ENCODE measurements around the gene SECTM1. TPM values are rescaled to one million over a fixed set of nuclear protein-coding genes. Genes with fewer than 3 reads are reported as not detected.
"Not testable (repeated sequence)": the region's sequence is repeated elsewhere in the genome, so short reads cannot be mapped to it uniquely, and the experiment has no call there.

The SECTM1 gene
- total RNA-seq, 1 donor from 2014 or later, result not detected

DNA sequence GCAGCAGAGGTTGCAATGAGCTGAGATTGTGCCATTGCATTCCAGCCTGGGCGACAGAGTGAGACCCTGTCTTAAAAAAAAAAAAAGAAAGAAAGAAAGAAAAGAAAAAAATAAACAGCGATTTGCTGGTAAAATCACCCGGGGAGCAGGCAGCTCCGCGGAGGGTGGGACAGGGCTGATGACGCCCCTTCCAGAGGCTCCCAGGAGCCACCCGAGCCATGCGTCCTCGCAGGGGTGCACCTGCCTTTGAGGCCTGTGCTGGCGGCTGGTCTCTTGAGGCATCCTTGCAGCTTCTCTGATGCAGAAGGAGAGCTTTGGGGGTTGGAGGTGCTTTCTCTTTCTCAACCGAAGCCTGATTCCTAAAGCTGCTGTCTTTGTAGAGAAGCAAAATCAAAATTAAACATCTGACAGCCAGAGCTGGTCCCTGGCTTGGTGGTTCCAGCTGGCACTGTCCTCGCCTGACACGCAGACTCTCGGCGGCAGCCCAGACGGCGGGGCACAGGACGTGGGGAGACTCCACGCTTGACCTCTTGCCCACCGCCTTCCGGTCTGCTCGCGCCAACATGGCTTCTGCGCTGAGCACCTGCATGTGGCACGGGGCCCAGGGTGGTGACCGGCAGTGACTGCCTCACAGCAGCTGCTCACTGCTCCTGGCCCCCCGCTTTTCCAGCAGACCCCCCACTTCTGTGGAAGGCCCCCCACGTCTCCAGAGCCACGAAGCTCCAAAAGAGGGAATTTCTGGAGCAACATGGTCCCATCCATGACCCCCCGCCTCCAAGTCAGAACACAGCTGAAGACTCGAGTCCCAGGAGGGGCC is 44.6 kb upstream of the SECTM1 start:
- H3K36me3 Mint-ChIP-seq (ENCODE audit: low read depth), result no peaks in the 10 kb centered on the region
- H3K4me3 Mint-ChIP-seq, result no peak overlapping the region
- TF ChIP-seq, protein P1, sequence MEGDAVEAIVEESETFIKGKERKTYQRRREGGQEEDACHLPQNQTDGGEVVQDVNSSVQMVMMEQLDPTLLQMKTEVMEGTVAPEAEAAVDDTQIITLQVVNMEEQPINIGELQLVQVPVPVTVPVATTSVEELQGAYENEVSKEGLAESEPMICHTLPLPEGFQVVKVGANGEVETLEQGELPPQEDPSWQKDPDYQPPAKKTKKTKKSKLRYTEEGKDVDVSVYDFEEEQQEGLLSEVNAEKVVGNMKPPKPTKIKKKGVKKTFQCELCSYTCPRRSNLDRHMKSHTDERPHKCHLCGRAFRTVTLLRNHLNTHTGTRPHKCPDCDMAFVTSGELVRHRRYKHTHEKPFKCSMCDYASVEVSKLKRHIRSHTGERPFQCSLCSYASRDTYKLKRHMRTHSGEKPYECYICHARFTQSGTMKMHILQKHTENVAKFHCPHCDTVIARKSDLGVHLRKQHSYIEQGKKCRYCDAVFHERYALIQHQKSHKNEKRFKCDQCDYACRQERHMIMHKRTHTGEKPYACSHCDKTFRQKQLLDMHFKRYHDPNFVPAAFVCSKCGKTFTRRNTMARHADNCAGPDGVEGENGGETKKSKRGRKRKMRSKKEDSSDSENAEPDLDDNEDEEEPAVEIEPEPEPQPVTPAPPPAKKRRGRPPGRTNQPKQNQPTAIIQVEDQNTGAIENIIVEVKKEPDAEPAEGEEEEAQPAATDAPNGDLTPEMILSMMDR (conservative IDR thresholded peaks at IDR 0.05), result no peak
- peaks cover 13% of the 10 kb centered on the region for H3K4me1 Mint-ChIP-seq
- peaks cover 20% of the 10 kb centered on the region for H3K27me3 Mint-ChIP-seq (ENCODE audit: low read depth)
- no peaks in the 10 kb centered on the region for H3K9me3 Mint-ChIP-seq
- no peak for DNase-seq (ENCODE audit: low read depth, low spot score)
- no peak overlapping the region for H3K27ac Mint-ChIP-seq (ENCODE audit: unreplicated experiment)

DNA sequence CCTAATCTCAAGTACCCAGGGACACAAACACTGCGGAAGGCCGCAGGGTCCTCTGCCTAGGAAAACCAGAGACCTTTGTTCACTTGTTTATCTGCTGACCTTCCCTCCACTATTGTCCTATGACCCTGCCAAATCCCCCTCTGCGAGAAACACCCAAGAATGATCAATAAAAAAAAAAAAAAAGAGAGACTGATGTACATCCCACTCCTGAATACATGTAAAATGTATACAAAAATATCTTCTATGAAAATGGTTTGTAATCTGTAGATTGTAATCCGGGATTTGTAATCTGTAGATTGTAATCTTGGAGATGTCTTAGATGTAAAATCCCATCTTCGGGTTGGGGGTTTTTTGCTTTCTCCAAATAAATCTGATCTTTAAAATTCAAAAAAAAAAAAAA is 43.7 kb upstream of the SECTM1 start:
- DNase-seq (ENCODE audit: low read depth, low spot score); H3K36me3 Mint-ChIP-seq (ENCODE audit: low read depth); H3K27ac Mint-ChIP-seq (ENCODE audit: unreplicated experiment); H3K9me3 Mint-ChIP-seq: not testable (repeated sequence)
- Mint-ChIP-seq H3K4me3 (peak overlapping the region; percentile 44), H3K27me3 (ENCODE audit: low read depth) (peaks cover 28% of the 10 kb centered on the region), H3K4me1 (peaks cover 22% of the 10 kb centered on the region)

DNA sequence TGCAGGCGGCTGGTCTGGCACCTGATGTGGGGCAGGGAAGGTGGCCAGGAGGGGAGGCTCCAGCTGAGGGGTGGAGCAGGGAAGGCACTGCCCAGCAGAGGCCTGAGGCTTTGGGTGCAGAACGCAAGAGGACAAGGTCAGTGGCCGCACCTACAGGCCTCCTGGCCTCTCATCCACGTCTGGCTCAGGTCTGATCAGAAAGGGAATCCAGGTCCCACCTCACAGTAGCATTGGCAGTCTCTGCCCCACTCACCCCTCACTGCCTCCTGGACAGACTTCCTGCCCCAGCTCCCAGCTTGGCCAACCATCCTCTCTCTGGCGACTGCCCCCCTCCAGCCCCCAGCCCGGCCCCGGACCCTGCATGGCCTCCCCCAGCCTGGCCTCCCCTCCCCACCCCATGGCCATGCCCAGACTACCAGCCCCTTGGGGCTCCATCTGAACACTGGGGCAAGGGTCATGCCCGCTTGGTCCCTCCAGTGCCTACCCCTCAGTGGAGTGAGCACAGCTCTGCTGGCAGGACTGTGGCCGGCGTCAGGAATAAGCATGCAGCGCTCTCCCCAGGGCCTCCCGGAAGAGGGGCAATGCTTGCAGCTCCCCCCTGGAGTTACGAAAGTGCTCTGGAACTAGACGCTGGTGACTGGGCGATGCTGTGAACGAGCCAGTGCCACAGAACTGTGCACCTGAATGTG is 42.6 kb upstream of the SECTM1 start:
- Mint-ChIP-seq H3K27ac (ENCODE audit: unreplicated experiment) (no peak overlapping the region), H3K27me3 (ENCODE audit: low read depth) (peaks cover 27% of the 10 kb centered on the region), H3K36me3 (ENCODE audit: low read depth) (no peaks in the 10 kb centered on the region), H3K4me1 (peaks cover 22% of the 10 kb centered on the region), H3K4me3 (no peak overlapping the region), H3K9me3 (no peaks in the 10 kb centered on the region)
- TF ChIP-seq, protein P1 (conservative IDR thresholded peaks at IDR 0.05), result no peak
- DNase-seq (ENCODE audit: low read depth, low spot score), result no peak

DNA sequence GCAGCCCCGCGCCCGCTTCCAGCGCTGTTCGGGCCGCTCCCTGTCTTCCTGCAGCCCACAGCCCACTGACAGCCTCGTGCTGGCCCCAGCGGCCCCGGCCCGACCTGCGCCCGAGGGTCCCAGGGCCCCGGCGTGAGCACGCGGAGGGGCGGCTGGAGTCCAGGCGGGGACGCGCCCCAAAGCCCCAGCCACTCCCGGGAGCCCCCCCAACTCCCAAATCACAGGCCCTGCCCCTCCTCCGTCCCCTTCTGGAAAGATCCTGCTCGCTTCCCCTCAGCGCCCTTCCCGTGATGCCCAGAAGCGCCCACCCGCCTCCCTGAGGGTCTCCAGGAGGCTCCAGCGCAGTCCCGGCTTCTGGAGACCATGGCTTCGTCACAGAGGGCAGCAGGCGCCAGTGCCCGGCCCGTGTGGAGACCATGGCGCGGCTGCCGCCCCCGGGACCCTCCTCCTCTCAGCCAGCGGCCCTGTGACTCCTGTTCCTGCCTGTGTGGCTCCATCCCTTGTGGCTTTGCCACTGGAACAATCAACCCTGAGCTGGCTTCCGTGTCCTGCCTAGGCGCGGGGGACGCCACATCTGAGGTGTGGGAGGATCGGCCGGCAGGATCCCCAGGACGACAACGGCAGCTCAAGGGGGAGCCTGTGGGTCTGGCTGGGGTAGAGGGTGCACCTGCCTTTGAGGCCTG is 41.9 kb upstream of the SECTM1 start:
- Mint-ChIP-seq H3K4me1 (peaks cover 22% of the 10 kb centered on the region), H3K9me3 (no peaks in the 10 kb centered on the region), H3K27ac (ENCODE audit: unreplicated experiment) (no peak overlapping the region), H3K4me3 (no peak overlapping the region), H3K36me3 (ENCODE audit: low read depth) (no peaks in the 10 kb centered on the region), H3K27me3 (ENCODE audit: low read depth) (peaks cover 32% of the 10 kb centered on the region)
- TF ChIP-seq, protein P1 (conservative IDR thresholded peaks at IDR 0.05), result no peak
- DNase-seq (ENCODE audit: low read depth, low spot score), result no peak

DNA sequence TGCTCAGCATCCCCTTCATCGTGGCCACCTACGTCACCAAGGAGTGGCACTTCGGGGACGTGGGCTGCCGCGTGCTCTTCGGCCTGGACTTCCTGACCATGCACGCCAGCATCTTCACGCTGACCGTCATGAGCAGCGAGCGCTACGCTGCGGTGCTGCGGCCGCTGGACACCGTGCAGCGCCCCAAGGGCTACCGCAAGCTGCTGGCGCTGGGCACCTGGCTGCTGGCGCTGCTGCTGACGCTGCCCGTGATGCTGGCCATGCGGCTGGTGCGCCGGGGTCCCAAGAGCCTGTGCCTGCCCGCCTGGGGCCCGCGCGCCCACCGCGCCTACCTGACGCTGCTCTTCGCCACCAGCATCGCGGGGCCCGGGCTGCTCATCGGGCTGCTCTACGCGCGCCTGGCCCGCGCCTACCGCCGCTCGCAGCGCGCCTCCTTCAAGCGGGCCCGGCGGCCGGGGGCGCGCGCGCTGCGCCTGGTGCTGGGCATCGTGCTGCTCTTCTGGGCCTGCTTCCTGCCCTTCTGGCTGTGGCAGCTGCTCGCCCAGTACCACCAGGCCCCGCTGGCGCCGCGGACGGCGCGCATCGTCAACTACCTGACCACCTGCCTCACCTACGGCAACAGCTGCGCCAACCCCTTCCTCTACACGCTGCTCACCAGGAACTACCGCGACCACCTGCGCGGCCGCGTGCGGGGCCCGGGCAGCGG is 41.2 kb upstream of the SECTM1 start:
- no peak overlapping the region for H3K27ac Mint-ChIP-seq (ENCODE audit: unreplicated experiment)
- peaks cover 17% of the 10 kb centered on the region for H3K4me1 Mint-ChIP-seq
- no peaks in the 10 kb centered on the region for H3K36me3 Mint-ChIP-seq (ENCODE audit: low read depth)
- peaks cover 32% of the 10 kb centered on the region for H3K27me3 Mint-ChIP-seq (ENCODE audit: low read depth)
- no peak overlapping the region for H3K4me3 Mint-ChIP-seq
- no peak for DNase-seq (ENCODE audit: low read depth, low spot score)
- TF ChIP-seq, protein P1 (conservative IDR thresholded peaks at IDR 0.05), result no peak
- H3K9me3 Mint-ChIP-seq, result no peaks in the 10 kb centered on the region
